Choroid plexus epithelial cell (primary cell): ENCODE results near the gene PMIS2.

ENCODE experiments used
- DNase-seq: peaks from one replicate; pipeline ENCODE4 v3.0.0-alpha.2; 2010; ENCODE audit warnings: low read depth
- H3K4me3 ChIP-seq: 2 replicates; pipeline ENCODE4 v1.5.1; 2011; ENCODE audit warnings: low read depth, mild to moderate bottlenecking, control low read depth, low read length, moderate library complexity
- CTCF ChIP-seq: conservative IDR thresholded peaks from 2 replicates; pipeline ENCODE4 v1.5.1; 2011; ENCODE audit warnings: low read depth, mild to moderate bottlenecking, control low read depth, inconsistent platforms, low read length, moderate library complexity

Gene PMIS2

GRCh38 chr19:35556846-35557538 is 29.0 kb upstream of the PMIS2 start:
- no peak overlapping the region for H3K4me3 ChIP-seq
- no peak for TF ChIP-seq CTCF
- DNase-seq, result no peak

GRCh38 chr19:35557539-35558399 is 28.2 kb upstream of the PMIS2 start:
- DNase-seq, result peak; percentile 50
- TF ChIP-seq CTCF, result no peak
- H3K4me3 ChIP-seq, result peak overlapping the region; percentile 50

- no peak for DNase-seq
- TF ChIP-seq CTCF, result no peak
- no peak overlapping the region for H3K4me3 ChIP-seq
These were observed 27.3 kb upstream of the PMIS2 start for GRCh38 chr19:35558400-35559280.

- no peak overlapping the region for H3K4me3 ChIP-seq
- no peak for TF ChIP-seq CTCF
- DNase-seq, result no peak
These were observed 26.7 kb upstream of the PMIS2 start for GRCh38 chr19:35559281-35559659.

GRCh38 chr19:35559781-35560180 is 26.2 kb upstream of the PMIS2 start:
- no peak overlapping the region for H3K4me3 ChIP-seq
- DNase-seq, result no peak
- no peak for TF ChIP-seq CTCF

GRCh38 chr19:35560271-35560670 is 25.7 kb upstream of the PMIS2 start:
- TF ChIP-seq CTCF, result no peak
- H3K4me3 ChIP-seq, result no peak overlapping the region
- no peak for DNase-seq
